Testis (tissue), 2 donors: Measurements from ENCODE around the gene CDKAL1.

ENCODE experiments used
- POLR2A ChIP-seq: fragments of 450-650 bp; IDR thresholded peaks from one replicate; pipeline ENCODE4 v1.6.1; 2017; ENCODE audit warnings: antibody characterized with exemption, mild to moderate bottlenecking, moderate library complexity
- TF ChIP-seq, protein P1 (sequence below), 3 experiments: fragments of 450-650 bp in 2 of 3; fragments of 200-600 bp in 1 of 3; sonication (generic) in 1 of 3; IDR thresholded peaks; one replicate each; pipeline ENCODE4 v1.5.1; 2016 to 2019; ENCODE audit warnings: antibody characterized with exemption in 3 of 3, mild to moderate bottlenecking in 2 of 3, moderate library complexity in 1 of 3

DNA sequence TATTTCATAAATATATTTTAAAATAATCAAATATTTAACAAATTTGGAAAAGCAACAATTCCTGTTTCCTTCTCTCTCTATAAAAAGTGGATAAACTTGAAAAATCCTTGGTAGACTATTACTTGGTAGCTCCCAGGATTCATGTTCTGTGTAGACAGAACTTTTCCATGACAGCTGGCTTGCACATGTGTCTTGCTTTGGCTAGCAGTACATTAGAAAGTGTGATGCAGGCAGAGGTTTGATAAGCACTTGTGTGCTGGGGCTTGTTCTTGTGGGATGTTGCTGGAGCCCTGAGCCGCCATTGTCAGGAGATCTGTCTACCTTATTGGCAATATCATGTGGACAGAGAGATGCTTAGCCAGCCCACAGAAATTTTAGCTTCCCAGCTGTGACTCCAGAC, 327.2 kb downstream of the CDKAL1 start:
- TF ChIP-seq POLR2A = no peak
- TF ChIP-seq, protein P1, sequence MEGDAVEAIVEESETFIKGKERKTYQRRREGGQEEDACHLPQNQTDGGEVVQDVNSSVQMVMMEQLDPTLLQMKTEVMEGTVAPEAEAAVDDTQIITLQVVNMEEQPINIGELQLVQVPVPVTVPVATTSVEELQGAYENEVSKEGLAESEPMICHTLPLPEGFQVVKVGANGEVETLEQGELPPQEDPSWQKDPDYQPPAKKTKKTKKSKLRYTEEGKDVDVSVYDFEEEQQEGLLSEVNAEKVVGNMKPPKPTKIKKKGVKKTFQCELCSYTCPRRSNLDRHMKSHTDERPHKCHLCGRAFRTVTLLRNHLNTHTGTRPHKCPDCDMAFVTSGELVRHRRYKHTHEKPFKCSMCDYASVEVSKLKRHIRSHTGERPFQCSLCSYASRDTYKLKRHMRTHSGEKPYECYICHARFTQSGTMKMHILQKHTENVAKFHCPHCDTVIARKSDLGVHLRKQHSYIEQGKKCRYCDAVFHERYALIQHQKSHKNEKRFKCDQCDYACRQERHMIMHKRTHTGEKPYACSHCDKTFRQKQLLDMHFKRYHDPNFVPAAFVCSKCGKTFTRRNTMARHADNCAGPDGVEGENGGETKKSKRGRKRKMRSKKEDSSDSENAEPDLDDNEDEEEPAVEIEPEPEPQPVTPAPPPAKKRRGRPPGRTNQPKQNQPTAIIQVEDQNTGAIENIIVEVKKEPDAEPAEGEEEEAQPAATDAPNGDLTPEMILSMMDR (IDR thresholded peaks at IDR 0.05) = no peak
